Stomach smooth muscle (tissue), 2 donors: ENCODE data around the gene SRGAP2B.
"Not testable (repeated sequence)": the region's sequence is repeated elsewhere in the genome, so short reads cannot be mapped to it uniquely, and the experiment has no call there.

Experiments
- H3K27ac ChIP-seq: one replicate; pipeline ENCODE4 v1.7.0; 2013; ENCODE audit warnings: mild to moderate bottlenecking, low read length, inconsistent platforms
- H3K27me3 ChIP-seq, 2 donors: one replicate each; pipeline ENCODE4 v1.7.0; 2013; ENCODE audit warnings: low read length in 2 of 2; ENCODE audit not compliant: insufficient read depth in 2 of 2, control insufficient read depth in 1 of 2
- H3K36me3 ChIP-seq, 2 donors: one replicate each; pipeline ENCODE4 v1.7.0; 2013; ENCODE audit warnings: low read length in 2 of 2; ENCODE audit not compliant: control insufficient read depth in 2 of 2, insufficient read depth in 2 of 2
- H3K4me1 ChIP-seq: one replicate; pipeline ENCODE4 v1.7.0; 2013; ENCODE audit warnings: low read length; ENCODE audit not compliant: control insufficient read depth, insufficient read depth
- H3K4me3 ChIP-seq, 2 donors: one replicate each; pipeline ENCODE4 v1.7.0; 2013; ENCODE audit warnings: low read length in 2 of 2
- H3K9ac ChIP-seq, 2 donors: one replicate each; pipeline ENCODE4 v1.7.0; 2013; ENCODE audit warnings: low read length in 2 of 2, mild to moderate bottlenecking in 1 of 2
- H3K9me3 ChIP-seq, 2 donors: one replicate each; pipeline ENCODE4 v1.7.0; 2013; ENCODE audit warnings: low read length in 2 of 2; ENCODE audit not compliant: control insufficient read depth in 2 of 2
- donor health status: healthy.
- donor health status: Pancreatic carcinoma.

SRGAP2B gene

DNA sequence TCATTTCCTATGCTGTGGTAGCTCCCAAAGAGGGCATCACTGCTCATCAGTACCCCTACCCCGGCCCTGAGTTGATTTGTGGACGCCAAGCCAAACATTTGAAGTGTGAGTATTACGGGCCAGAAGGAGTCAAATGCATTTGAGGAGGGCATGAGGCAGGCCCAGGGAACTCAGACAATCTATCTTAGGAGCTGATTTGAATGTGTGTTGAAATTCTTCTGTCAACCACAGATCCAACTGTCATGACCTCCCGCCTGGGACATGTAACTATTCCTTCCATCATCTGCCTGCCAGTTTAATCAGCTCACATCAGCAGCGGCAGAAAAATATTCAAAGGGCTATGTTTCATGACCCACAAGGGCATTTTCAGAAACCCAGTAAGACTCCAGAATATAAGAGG lies 162.1 kb downstream of the SRGAP2B start:
- not testable (repeated sequence) for H3K4me1 ChIP-seq, H3K36me3 ChIP-seq, H3K27ac ChIP-seq, H3K4me3 ChIP-seq, H3K9ac ChIP-seq, H3K27me3 ChIP-seq, H3K9me3 ChIP-seq

DNA sequence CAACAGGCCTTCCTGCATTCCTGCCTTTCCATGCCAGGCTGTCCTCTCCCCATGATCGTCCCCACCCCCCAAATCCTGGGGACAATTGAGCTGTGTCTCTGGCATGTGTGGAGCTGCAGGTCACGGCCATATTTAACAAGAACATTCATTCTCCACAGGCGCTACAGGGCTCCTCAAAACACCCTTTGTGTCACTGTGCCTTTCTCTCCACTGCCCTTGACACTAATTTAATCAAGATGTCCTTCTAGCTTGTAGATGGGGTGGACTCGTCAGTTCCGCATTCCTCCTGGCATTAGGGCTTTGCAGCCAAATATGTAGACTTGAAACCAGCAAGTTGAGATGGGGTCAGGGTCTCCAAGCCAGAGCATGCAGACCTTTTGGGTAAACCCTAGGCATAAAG lies 163.0 kb downstream of the SRGAP2B start:
- H3K27me3 ChIP-seq, H3K9ac ChIP-seq, H3K4me3 ChIP-seq, H3K36me3 ChIP-seq, H3K9me3 ChIP-seq, H3K27ac ChIP-seq, H3K4me1 ChIP-seq: not testable (repeated sequence)

- H3K36me3 ChIP-seq, H3K27ac ChIP-seq, H3K9me3 ChIP-seq, H3K4me1 ChIP-seq, H3K9ac ChIP-seq, H3K4me3 ChIP-seq, H3K27me3 ChIP-seq: not testable (repeated sequence)
Observed at GRCh38 chr1:144931553-144931952, 163.6 kb downstream of the SRGAP2B start.

- H3K27ac ChIP-seq, H3K4me1 ChIP-seq, H3K9ac ChIP-seq, H3K9me3 ChIP-seq, H3K36me3 ChIP-seq, H3K27me3 ChIP-seq, H3K4me3 ChIP-seq: not testable (repeated sequence)
Observed at GRCh38 chr1:144930085-144930777, 164.9 kb downstream of the SRGAP2B start.

DNA sequence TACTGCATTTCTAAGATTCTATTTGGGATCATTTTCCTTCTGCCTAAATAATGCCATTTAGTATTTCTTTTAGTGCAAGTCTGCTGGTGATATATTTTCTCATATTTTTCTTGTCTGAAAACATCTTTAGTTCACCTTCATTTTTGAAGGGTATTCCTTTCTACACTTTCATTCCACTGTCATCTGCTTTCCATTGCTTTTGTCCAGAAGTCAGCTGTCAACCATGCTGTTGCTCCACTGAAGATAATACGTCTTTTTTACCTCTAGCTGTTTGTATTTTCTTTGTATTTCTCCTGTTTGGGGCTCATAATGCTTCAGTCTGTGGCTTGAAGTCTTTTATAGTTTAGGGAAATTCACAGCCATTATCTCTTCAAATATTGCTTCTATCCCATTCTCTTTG lies 167.8 kb downstream of the SRGAP2B start:
- H3K9ac ChIP-seq, H3K36me3 ChIP-seq, H3K27ac ChIP-seq, H3K9me3 ChIP-seq, H3K27me3 ChIP-seq, H3K4me1 ChIP-seq, H3K4me3 ChIP-seq: not testable (repeated sequence)

DNA sequence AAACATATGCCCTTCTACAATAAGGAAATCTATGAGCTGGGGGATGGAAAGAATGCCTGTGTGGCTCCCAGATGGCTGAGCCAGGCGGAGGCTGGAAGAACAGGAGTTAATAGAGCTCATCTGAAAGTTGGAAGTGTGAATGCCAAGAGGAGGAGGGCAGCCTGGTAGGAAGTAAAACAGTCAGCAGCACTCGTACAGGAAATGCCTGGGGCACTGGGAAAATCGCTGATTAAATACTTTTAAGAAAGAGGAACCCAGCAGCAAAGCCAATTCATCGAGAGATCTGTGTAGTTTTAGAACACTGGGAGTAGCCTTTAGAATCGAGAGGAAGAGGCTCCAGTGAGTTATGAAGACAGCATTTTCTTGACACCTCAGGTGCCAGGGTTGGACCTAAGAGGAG lies 171.5 kb downstream of the SRGAP2B start:
- not testable (repeated sequence) for H3K4me3 ChIP-seq, H3K4me1 ChIP-seq, H3K27ac ChIP-seq, H3K9me3 ChIP-seq, H3K27me3 ChIP-seq, H3K36me3 ChIP-seq, H3K9ac ChIP-seq

GRCh38 chr1:144922785-144923184 lies 172.3 kb downstream of the SRGAP2B start:
- not testable (repeated sequence) for H3K4me1 ChIP-seq, H3K27ac ChIP-seq, H3K27me3 ChIP-seq, H3K4me3 ChIP-seq, H3K9me3 ChIP-seq, H3K36me3 ChIP-seq, H3K9ac ChIP-seq

DNA sequence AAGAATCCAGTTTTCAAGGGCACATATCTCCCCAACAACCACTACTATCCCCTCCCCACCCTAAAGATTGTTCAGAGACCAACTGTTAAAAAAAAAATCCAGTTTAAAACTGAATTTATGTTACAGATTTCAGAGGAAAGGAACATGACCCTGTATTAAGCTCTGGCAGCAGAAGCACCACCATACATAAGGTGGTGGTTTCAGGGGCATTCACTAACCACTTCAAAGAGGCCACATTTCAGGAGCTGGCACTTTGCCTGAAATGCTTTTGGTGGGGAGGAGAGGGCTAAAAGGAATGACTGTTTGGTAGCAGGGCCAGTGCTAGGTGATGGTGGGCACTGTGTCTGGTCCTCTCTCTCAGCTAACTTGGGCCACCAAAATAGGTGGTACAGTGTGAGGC lies 176.0 kb downstream of the SRGAP2B start:
- not testable (repeated sequence) for H3K36me3 ChIP-seq, H3K9ac ChIP-seq, H3K4me3 ChIP-seq, H3K27ac ChIP-seq, H3K4me1 ChIP-seq, H3K9me3 ChIP-seq, H3K27me3 ChIP-seq

- not testable (repeated sequence) for H3K4me1 ChIP-seq, H3K9ac ChIP-seq, H3K27ac ChIP-seq, H3K4me3 ChIP-seq, H3K36me3 ChIP-seq, H3K27me3 ChIP-seq, H3K9me3 ChIP-seq
Observed at GRCh38 chr1:144918027-144918603, 177.0 kb downstream of the SRGAP2B start.

- not testable (repeated sequence) for H3K4me1 ChIP-seq, H3K4me3 ChIP-seq, H3K36me3 ChIP-seq, H3K27ac ChIP-seq, H3K9ac ChIP-seq, H3K27me3 ChIP-seq, H3K9me3 ChIP-seq
Observed at GRCh38 chr1:144917154-144918026, 177.7 kb downstream of the SRGAP2B start.
